ENCODE results near the gene GNG13. TPM values are rescaled to one million over a fixed set of nuclear protein-coding genes. Genes with fewer than 3 reads are reported as not detected.

GNG13 gene
- total RNA-seq, 1 donor from 2014 or later = not detected

- TF ChIP-seq CTCF (IDR thresholded peaks at IDR 0.05; ENCODE audit: insufficient read depth, low read length, poor library complexity, severe bottlenecking) = no peak
- no peak for DNase-seq (ENCODE audit: low read depth)
- H3K4me3 ChIP-seq (ENCODE audit: low read depth, low read length) = no peak overlapping the region
- H3K27me3 ChIP-seq (ENCODE audit: control insufficient read depth, insufficient read depth, low read length) = peaks cover 33% of the 10 kb centered on the region
- H3K36me3 ChIP-seq (ENCODE audit: control insufficient read depth, insufficient read depth, low read length) = no peaks in the 10 kb centered on the region
These were observed 17.6 kb upstream of the GNG13 start for GRCh38 chr16:818132-818531.

- Histone ChIP-seq H3K4me3 (ENCODE audit: low read depth, low read length) (no peak overlapping the region), H3K27me3 (ENCODE audit: control insufficient read depth, insufficient read depth, low read length) (peaks cover 37% of the 10 kb centered on the region), H3K36me3 (ENCODE audit: control insufficient read depth, insufficient read depth, low read length) (no peaks in the 10 kb centered on the region)
- TF ChIP-seq CTCF (IDR thresholded peaks at IDR 0.05; ENCODE audit: insufficient read depth, low read length, poor library complexity, severe bottlenecking) = no peak
- no peak for DNase-seq (ENCODE audit: low read depth)
These were observed 16.7 kb upstream of the GNG13 start for GRCh38 chr16:817001-817906.

DNA sequence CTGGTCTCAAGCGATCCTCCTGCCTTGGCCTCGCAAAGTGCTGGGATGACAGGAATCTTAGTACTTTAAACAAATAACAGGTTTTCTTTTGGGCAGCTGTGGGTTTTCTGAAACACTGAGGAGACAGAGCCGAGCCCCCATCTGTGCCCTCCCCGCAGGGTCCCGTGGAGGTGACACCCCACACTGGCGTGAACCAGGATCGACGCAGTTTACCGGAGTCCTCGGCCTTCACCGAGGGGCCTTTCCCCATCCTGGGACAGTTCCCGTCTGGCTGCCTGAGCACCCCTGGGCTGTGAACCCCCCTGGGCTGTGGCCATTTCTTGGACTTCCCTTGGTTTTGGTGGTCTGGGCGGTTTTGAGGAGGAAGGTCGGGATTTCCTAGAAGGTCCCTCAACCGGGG, 15.3 kb upstream of the GNG13 start:
- Histone ChIP-seq H3K27me3 (ENCODE audit: control insufficient read depth, insufficient read depth, low read length) (peaks cover 41% of the 10 kb centered on the region), H3K36me3 (ENCODE audit: control insufficient read depth, insufficient read depth, low read length) (no peaks in the 10 kb centered on the region), H3K4me3 (ENCODE audit: low read depth, low read length) (no peak overlapping the region)
- TF ChIP-seq CTCF (IDR thresholded peaks at IDR 0.05; ENCODE audit: insufficient read depth, low read length, poor library complexity, severe bottlenecking) = no peak
- DNase-seq (ENCODE audit: low read depth) = no peak

DNA sequence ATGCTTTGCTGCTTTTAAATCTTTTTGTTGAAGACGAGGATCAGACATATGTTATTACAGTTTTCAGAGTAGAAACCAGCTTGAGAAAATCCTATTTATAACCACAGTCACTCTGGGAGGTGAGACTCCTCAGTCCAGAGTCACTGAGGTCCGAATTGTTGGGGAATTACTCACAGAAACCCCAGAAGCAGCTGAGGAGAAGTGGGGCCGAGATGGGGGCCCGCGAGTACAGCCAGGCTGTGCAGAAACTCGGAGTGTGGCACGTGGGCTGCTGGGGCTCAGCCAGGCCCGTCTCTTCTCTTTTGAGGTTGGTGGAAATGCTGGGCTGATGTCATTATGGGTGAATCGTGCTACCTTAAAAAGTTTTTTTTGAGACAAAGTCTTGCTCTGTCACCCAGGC, 14.4 kb upstream of the GNG13 start:
- DNase-seq (ENCODE audit: low read depth) = no peak
- no peak for TF ChIP-seq CTCF (IDR thresholded peaks at IDR 0.05; ENCODE audit: insufficient read depth, low read length, poor library complexity, severe bottlenecking)
- Histone ChIP-seq H3K36me3 (ENCODE audit: control insufficient read depth, insufficient read depth, low read length) (no peaks in the 10 kb centered on the region), H3K27me3 (ENCODE audit: control insufficient read depth, insufficient read depth, low read length) (peaks cover 41% of the 10 kb centered on the region), H3K4me3 (ENCODE audit: low read depth, low read length) (no peak overlapping the region)

DNA sequence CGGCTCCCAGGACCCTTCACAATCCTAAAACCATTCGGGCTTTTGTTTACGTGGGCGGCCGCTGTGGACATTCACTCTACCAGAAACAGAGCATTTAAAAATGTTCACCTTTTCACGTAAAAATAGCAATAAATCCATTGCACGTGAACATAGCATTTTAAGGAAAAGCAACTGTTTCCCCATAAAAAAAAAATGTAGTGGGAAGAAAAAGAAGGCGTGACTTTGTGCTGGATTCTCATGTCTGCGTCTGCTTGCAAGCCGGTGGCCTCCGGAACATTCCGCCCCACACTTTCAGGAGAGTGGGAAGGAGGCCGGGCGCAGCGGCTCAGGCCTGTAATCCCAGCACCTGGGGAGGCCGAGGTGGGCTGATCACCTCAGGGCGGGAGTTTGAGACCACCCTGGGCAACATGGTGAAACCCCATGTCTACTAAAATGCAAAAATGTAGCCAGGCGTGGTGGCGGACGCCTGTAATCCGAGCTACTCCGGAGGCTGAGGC, 13.4 kb upstream of the GNG13 start:
- Histone ChIP-seq H3K36me3 (ENCODE audit: control insufficient read depth, insufficient read depth, low read length) (no peaks in the 10 kb centered on the region), H3K4me3 (ENCODE audit: low read depth, low read length) (no peak overlapping the region), H3K27me3 (ENCODE audit: control insufficient read depth, insufficient read depth, low read length) (peaks cover 41% of the 10 kb centered on the region)
- DNase-seq (ENCODE audit: low read depth) = no peak
- no peak for TF ChIP-seq CTCF (IDR thresholded peaks at IDR 0.05; ENCODE audit: insufficient read depth, low read length, poor library complexity, severe bottlenecking)

All from kidney epithelial cell (primary cell).